GM19025 (cell line): Measurements from ENCODE around the gene PSMB10.
A peak's percentile ranks its signal among the peaks of the same experiment; 100 is the strongest.
"Not testable (repeated sequence)": the region's sequence is repeated elsewhere in the genome, so short reads cannot be mapped to it uniquely, and the experiment has no call there.

Source experiments
- ATAC-seq: cut with Tn5 transposase; IDR thresholded peaks from one replicate; pipeline ENCODE4 v1.9.1; 2021; ENCODE audit warnings: mild to moderate bottlenecking, low read depth, moderate library complexity; ENCODE audit not compliant: unreplicated experiment

PSMB10 gene

DNA sequence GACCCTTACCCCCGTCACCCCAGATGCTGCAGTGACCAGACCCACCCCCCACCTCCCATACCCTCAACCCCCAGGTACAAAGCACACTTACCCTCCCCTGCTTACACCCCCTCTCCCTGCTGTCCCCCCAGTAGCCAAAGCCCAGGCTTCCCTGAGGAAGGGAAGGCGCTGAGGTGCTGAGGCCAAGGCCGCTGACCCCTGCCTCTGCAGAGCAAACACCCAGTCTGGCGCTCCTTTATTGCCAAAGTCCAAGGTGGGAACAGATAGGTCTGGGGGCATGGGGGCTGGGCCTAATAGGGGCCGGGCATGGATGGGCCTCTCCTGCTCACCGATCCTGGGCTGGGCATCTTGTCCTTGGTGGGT, 6.6 kb upstream of the PSMB10 start:
- no peak for ATAC-seq

DNA sequence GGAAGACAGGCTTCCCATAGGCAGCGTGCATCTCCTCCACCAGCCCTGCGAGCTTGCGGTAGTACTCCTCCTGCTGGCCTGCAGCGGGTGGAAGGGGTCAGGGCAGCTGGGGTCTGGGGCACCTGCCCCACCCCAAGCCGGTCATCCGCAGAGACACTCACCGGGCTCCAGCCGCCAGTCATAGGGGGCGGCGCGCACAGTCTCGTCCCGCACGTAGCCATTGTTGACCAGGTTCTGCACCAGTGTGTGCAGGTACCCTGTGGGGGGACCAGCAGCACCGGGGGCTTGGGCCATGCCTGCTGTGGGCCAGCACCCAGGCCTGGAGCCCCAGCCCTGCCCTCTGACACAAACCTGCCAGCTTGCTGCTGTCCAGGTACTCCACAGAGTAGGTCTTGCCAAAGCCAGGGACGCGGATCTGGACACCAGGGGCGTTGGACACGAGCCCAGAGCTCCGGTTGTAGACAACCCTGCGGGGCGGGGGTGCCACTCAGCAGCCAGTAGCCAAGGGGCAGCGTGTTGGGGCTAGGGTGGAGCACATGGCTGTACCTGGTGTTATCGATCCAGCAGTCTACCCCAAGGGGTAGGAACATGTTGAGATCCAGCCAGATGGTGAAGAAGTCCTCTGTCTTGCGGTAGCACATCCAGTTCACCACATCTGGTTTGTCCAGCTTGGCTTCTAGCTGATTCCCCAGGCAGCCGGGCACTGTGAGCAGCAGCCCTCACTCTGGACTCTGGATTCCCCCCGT, 6.0 kb upstream of the PSMB10 start:
- ATAC-seq, result no peak

DNA sequence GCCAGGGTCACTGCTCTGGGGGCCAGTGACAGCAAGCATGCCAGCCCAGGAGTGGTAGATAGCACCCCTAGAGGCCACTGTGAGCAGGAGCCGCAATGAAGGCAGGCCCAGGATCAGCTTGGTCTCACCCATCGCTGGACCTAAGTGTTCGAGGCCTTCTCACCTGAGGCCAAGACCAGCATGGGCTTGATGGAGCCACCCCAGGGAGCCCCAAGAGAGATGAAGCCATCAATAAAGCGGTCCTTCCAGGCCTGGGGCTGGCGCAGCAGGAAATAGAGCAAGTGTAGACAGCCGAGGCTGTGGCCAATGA, 5.5 kb upstream of the PSMB10 start:
- ATAC-seq, result no peak

DNA sequence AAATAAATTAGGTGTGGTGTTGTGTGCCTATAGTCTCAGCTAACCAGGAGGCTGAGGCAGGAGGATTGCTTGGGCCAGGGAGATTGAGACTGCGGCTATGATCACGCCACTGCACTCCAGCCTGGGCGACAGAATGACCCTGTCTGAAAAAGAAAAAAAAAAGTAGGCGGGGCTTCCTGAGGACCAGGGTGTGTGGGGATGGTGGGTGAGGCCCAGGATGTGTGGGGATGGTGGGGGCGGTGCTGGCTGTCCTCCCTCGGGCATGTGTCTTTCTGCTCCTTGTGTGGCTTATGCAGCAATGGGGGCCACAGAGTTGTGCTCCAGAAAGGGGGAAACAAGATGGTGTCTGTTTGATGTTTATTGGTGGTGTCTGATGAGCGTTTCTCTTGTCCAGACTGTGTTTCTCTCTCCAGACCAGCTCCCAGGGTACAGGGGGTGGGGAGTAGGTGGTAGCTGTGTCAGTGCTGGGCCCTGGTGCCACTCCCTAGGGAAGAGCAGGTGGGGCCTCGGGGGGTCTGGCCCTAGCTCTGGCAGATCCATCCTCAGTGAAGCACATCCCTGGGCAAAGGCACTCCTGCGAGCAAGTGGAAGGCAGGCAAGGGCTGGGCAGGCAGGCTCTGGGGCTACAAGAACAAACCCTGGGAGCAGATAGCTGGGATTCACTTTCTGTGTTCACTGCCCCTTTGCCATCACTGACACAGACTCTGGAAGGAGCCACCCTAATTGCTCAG, 5.0 kb upstream of the PSMB10 start:
- ATAC-seq, result no peak

DNA sequence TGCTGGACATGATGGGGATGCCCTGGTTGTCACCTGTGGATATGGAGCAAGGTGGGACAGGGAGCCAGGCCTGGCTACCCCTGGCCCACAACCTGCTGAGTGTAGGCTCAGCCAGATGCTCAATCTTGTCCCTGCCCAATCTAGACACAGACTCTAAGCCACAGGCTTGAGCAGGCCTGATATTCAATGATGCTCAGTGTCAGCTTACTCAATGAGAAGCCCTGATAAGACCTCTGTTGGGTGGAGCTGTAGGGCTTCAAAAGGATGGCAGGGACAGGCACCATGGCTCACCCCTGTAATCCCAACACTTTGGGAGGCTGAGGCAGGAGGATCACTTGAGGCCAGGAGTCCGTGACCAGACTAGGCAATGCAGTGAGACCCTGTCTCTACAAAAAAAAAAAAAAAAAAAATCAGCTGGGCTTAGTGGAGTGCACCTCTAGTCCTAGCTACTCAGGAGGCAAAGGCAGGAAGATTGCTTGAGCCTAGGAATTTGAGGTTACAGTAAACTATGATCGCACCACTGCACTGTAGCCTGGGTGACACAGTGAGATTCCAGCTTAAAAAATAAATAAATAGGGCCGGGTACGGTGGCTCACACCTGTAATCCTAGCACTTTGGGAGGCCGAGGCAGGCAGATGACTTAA, 3.9 kb upstream of the PSMB10 start:
- no peak for ATAC-seq

DNA sequence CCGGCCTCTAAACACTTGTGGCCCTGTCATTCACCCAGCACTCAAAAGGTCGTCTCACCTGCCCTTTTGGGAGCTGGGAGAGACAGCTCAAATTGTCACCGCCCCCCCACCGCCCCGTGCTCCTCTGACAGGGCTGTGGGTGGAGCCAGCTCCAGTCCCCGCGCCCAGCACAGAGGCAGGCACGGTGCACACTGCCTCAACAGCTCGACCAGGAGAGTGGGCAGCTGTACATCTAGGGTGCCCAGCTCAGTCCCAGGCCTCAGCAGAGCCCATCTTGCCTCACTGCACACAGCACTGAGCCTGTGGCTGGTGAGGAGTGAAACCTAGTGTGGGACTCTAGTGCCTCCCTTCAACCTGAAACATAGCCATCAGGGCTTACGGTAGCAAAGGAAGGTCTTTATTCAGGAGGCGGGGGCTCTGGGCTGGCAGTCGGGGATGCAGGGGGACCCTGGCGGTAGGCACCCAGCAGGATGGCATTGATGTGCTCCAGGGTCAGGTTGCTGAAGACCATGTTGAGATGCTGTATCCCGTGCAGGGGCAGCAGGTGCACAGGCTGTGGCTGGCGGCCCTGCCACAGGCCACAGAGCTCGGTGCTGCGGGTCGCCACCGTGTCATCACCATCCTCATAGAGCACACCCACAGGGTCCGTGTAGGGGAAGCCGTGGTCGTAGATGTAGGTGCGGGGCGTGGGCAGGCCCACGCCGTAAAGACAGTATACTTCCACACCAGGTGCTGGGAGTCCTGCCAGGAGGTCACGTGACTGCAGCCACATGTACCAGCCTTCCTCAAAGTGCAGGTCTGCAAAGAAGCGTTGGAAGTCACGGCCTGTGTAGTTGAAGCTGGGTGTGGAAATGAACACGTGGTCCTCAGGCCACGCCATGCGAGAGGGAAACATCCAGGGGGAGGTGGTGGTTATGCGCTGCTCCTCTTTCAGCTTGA, 3.1 kb upstream of the PSMB10 start:
- ATAC-seq, result no peak

DNA sequence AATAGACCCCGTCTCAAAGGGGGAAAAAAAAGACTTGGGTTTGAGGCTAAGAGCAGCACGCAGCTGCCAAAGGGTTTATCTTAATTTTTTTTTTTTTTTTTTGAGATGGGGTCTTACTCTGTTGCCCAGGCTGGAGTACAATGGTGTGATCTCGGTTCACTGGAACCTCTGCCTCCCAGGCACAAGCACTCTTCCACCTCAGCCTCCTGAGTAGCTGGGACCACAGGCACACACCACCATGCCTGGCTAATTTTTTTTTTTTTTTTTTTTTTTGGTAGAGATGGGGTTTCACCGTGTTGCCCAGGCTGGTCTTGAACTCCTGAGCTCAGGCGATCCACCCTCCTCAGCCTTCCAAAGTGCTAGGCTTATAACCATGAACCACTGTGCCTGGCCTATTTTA, 1.1 kb upstream of the PSMB10 start:
- not testable (repeated sequence) for ATAC-seq

DNA sequence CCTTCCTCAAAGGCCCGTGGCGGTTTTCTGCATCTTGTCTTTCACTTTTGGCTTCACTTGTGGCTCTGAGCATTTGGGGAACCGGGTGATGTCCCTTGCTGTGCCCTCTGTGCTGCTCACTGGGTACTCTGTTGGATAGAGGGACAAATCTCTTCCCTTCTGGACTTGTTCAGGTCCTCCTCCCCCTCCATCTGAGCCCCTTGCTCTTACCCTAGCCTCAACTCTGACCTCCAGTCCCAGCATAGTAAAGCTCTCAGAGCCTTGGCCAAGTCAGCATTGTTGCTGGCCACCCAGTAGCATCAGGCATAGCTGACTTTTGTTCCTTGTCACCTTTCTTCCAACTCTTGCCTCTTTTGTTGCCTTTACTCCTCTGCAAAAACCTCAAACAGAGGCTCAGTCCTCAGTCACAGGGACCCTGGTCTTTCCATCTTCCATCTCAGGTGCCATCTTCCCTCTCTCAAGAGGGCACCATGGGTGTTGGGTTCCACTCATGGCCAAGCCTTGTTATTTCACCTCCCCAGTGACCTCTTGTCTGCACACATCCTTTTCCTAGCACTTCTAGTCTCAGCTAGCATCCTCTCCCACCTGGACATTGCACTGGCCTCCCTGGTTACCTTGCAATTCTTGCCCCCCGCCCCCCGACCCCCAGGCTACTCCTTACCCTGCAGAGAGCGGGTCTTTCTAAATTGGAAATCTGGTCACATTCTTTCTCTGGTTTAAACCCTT, 393 bp upstream of the PSMB10 start:
- ATAC-seq, result peak; percentile 40

DNA sequence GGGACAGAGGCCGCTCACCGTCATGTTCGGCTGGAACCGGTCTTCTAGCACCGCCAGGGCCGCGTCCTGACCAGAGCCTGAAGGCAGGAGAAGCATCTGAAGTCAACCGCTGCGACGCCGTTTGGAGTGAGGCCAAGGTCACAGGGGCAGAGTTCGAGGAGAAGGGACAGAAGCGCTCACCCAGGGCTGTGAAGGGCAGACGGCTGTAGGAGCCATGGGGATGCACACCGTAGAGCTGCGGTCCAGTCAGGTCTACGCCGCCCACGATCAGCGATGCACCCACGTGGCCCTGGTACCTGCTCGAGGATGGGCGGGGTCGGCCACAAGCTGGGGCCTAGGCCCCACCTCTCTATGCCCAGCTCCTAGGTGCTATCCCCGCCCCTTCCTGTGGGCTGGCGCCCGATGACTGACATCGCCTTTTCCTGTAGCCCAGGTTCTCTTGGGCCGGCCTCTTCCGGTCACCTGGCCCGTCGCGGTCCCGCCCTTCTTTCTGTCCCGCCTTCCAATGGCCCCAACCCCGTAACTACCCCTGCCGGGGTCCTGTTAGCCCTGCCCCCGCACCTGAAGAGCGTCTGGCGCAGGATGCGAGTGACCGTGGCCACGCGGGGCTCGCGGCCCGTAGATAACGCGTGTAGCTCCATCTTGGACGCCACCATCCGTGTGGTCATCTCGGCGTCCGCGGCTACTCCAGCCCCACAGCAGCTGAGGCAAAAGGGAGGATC, 1.1 kb downstream of the PSMB10 start:
- peak; percentile 93 for ATAC-seq

DNA sequence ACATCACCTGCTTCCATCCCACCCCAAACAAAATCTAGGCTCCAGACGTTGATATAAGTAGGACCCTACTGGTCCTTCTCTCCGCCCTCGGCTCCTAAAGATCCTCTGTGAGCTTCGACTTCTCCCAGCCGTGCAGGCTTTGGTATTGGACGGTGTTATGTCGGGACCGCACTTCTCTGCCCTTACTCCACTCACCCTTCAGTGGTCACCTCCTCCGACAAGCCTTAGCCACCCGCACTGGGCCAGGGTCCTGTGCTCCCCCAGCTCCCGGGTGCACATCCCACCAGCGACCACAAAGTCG, 1.6 kb downstream of the PSMB10 start:
- no peak for ATAC-seq

DNA sequence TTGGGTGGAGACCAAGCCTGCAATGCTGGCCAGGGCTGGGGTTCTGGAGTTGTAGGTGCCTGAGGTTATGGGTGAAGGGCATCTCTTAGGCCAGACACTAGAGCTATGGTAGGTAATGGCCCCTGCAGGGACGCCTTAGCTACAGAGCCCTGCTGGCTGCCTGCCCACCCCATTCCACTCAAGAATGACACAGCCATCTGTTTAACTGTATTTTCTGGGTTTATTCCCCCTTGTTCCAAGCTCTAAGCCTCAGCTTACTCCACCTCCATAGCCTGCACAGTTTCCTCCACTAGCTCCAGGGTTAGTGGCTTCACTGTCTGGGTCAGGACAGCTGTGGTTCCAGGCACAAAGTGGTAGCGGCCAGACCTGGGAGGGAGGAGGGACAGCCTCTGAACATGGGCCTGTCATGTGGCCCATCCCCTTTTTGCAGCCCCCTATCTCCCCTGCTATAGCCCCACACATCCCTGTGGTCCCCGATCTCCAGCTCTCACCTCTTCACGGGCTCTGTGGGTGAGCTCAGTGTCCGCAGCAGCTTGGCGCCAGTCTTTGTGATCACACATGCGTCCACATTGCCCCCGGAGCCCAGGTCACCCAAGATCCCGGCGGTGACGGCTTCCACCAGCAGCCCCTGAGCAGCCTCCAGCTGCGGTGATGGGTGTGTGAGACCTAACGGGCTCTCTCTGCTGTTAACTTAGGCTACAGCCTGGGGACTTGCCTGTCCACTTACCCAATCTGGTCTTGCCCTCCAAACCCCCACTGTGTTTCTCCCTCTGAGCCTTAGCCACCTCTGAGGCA, 2.1 kb downstream of the PSMB10 start:
- no peak for ATAC-seq

DNA sequence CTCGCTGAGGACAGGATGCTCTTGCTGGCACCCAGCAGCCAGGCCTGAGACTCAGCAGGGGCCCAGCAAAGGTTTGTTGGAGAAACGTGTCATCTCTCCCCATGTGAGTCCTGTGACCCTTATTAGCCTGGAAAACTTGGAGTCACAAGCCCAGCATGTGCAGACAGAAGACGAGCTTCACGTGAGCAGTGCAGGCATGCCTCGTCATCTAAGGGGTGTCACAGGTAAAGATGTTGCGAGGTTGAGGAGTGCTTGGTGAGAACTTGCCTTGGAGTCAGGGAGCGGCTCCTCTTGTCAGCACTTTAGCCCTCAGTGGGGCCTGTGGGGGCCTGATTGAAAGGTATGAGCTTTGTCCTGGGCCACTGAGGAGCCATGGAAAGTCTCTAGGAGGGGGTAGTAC, 2.8 kb downstream of the PSMB10 start:
- no peak for ATAC-seq

DNA sequence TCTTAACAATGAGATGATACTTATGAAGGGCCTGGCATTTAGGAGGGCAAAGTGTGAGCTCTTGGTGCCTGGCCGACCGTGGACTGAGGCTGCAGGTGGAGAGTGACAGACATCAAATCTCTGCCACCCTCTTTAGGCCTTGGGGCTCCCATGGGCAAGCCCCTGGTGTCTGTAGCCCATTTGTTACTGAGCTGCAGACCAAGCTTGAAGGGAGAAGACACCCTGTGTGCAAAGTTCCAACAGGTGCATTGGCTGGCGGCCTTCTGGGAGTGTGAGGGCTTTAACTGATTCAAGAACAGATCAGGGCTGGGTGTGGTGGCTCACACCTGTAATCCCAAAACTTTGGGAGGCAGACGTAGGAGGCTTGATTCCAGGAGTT, 4.2 kb downstream of the PSMB10 start:
- no peak for ATAC-seq

DNA sequence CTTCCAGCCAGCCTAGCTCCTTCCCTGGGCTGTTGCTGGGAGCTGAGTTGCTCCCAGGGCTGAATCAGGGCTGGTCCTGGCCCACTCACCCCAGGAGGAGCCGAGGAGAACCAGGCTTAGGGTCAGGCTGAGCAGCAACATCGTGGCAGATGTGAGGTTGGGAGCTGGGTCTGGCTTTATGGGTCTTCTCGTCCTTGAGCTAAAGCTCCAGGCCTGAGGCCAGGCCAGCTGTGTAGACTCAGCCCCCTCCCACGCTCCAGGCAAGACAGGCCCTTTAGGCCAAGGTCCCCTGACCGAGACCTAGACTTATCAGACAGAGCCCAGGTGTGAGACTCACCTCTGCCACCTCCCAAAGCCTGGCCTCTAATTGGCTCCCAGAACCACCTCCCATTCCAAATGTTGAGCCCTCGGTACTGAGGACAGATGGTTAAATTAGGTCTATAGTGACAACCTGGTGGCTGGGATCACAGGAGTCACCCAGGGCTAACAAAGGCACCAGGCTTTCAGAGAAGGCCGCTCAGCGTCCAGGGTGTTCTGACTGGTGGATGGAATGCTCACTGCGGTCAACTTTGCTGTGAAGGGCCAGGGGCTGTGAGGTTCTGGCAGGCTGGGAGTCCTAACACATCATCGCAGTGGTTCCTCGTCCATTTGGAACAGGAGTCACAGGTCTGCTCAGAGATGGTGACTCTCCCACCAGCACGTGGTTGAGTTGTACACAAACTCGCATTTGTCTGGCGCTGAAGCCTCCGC, 4.8 kb downstream of the PSMB10 start, which contains the start of gene CTRL:
Gene CTRL (minus strand): TSS at position 151 of the 750 bp plus-strand sequence. CDS start 10 bp downstream, at position 141.
- no peak for ATAC-seq

DNA sequence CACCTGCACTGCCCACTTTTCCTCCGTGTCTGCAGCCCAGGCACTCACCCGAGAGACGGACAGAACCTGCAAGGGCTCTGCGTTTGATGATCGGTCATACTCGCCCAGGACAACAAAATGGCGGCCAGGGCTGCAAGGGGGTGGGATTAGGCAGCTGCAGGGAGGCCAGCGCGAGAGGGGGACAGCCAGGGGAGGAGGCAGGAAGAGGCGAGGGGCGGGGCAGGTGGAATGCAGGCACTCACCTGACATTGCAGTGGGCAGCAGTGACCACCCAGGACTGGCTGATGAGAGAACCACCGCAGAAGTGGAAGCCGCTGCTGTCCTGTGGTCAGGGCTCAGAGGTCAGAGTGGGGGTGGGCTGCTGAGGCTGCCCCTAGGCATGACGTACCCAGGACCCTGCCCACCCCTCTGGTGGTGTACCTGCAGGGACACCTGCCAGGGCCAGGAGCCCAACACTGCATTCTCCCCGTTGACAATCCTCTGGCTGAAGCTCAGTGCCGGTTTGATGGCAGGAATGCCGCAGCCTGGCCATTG, 5.9 kb downstream of the PSMB10 start:
- no peak for ATAC-seq

DNA sequence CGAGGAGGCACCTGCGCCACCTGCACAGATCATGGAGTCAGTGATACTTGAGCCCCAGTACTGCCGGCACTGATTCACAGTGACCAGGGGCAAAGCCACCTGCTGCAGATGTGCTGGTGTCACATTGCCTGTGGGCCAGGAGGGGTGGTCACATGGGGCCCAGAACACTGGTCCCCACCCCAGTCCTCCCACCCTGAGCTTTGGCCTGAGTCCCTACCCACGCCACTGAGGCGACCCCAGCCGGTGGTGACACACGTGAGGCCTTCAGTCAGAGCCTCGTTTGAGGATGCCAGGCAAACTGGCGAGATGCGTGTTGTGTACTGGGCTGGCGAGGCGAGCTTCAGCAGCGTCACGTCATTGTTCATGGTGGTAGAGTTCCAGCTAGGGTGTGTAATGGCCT, 6.5 kb downstream of the PSMB10 start:
- no peak for ATAC-seq

DNA sequence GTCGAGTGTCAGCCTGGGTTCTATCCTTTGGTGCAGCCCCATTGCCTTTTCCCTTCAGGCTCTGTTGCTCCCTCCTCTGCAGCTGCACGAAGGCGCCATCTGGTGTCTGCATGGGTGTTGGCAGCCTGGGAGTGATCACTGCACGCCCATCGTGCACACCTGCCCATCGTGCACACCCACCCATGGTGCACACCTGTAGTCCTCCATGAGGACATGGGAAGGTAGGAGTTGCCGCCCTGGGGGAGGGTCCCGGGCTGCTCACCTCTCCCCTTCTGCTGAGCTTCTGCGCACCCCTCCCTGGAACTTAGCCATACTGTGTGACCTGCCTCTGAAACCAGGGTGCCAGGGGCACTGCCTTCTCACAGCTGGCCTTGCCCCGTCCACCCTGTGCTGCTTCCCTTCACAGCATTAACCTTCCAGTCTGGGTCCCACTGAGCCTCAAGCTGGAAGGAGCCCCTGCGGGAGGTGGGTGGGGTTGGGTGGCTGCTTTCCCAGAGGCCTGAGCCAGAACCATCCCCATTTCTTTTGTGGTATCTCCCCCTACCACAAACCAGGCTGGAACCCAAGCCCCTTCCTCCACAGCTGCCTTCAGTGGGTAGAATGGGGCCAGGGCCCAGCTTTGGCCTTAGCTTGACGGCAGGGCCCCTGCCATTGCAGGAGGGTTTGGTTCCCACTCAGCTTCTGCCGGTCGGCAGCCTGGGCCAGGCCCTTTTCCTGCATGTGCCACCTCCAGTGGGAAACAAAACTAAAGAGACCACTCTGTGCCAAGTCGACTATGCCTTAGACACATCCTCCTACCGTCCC, 7.9 kb downstream of the PSMB10 start:
- ATAC-seq, result no peak
